G401 (cell line): Measurements from ENCODE around the gene ZNF232. TPM values are rescaled to one million over a fixed set of nuclear protein-coding genes. Genes with fewer than 3 reads are reported as not detected.
"Not testable (repeated sequence)": the region's sequence is repeated elsewhere in the genome, so short reads cannot be mapped to it uniquely, and the experiment has no call there.

Experiments
- DNase-seq: peaks from one replicate; pipeline ENCODE4 v3.0.0-alpha.2; 2015; ENCODE audit warnings: low spot score
- in situ Hi-C: cut with HindIII; loops from 2 replicates; pipeline ENCODE4 v1.10.0; 2016; ENCODE audit warnings: low sequenced_read_pairs, mixed read lengths
- total RNA-seq: library from RNA; depleted of rRNA; stranded (reverse); fragments of >200 nt; shearing (Covaris generic); gene quantifications from 2 replicates; pipeline ENCODE4 v1.2.3, GENCODE V29; 2014

ZNF232 gene
- total RNA-seq, 1 experiment from 2014 or later = 10.1 TPM

DNA sequence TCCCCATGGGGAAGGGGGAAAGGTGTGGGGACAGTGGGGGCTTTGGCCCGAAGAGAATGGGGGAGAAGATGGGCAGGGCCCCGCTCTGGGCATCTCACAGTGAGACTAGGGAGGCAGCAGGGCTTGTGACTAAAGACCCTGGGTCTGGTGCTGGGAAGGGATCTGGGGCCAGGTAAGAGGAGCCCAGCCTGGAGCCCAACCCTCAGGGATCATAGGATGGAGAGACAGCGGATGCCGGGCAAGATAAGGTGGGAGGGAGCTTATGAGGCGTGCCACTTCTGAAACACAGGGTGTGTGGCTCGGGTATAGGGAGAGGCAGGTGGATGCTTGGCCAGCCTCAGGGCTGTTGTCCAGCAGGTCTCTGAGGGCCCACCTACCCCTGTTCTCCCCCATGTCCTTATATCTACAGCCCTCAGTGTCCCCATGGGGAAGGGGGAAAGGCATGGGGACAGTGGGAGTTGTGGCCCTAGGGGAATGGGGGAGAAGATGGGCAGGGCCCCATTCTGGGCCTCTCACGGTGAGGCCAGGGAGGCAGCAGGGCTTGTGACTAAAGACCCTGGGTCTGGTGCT, 19.6 kb upstream of the ZNF232 start:
- no peak for DNase-seq
- in situ Hi-C loops = no loop called here

DNA sequence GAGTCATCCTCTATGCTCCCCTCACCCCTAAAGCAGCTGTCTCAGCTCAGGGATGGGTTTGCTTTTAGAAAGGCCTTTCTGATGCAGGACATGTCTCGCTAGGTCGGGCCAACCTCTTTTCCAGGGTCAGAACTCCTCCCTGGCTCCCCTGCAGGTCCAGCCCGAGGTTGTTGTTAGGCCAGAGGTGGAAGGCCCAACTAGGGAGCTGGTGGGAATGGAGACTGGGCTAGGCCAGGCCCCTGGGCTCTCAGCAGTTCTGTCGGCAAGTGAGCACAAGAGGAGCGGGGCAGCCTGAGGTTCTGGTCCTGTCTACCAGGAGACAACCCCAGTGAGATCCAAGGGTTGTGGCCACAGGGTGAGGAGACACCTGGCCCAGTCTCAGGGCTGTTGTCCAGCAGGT, 19.0 kb upstream of the ZNF232 start:
- in situ Hi-C loops, DNase-seq: not testable (repeated sequence)

DNA sequence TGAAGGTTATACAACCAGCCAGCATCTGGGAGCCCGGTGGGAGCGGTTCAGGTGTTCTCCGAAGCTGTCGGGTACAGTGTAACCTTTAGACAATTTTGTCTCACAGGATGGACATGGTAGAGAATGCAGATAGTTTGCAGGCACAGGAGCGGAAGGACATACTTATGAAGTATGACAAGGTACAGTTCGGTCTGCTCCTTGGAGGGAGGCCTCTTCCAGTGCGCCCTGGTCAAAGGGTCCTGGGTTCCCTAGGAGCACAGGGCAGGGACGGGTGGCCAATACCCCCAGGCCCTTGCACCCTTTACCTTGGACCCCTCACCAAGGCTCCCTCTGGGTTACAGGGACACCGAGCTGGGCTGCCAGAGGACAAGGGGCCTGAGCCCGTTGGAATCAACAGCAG, 18.6 kb upstream of the ZNF232 start:
- in situ Hi-C loops, DNase-seq: not testable (repeated sequence)

DNA sequence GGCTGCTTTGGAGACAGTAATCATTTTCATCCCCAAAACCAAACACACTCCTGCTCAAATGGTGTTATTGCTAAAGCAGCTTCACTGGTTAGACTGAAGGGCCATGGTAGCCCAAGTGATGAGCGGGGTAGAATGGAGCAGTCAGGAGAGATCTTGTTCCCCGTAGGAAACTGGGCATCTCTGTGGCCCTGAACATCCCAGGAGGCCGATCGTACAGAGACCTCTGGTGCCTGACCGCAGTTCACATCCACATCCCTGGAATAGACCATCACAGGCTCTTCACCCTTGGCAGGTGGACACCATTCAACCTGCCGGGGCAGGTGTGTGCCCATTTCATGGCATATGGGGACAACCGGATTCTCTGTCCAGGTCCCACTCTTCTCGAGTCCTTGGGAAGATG, 18.1 kb upstream of the ZNF232 start:
- in situ Hi-C loops, DNase-seq: not testable (repeated sequence)

DNA sequence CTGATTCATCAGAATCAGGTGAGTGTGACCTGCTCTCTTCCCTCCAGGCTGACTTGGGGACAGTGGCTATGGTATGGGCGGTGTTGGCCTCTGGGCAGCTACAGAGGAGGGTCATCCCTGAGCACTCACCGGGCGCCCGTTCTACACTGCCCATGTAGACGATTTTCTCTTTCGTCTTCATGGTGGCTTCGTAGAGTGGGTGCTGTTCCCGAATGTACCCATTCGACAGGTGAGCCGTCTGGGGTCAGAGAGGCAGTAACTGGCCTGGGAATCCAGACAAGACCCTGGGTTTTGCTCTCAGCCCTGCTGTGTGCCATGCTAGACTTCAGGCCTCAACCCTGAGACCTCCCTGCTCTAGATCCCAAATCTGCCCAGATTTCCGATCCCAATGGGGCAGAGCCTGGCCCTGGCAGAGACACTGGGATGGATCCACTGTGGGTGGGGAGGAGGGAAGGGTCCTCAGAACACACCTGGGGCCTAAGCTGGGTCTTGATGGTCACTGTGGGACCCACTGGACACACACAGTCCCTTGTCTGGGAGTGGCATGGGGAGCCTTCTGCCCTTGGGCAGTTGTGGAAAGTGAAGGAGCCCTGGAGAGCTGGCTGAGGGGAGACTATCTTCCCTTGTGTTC, 17.3 kb upstream of the ZNF232 start:
- in situ Hi-C loops = no loop called here
- DNase-seq = no peak

DNA sequence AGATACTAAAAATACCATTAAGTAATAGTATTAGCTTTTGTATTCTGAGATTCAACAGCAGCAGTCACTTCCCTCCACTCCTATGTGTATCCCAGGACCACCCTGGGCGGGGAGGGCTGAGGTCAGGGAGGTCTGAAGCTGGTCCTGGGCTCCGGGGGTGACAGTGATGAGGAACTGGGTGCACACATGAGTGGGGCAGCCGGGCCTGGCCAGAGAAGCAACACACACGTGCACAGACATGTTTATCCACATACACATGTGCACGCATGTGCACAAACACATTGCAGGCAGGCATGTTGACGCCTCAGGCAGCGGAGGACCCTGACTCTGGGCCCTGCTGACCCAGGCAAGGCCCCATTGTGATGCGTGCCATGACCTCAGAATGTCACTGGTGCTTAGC, 16.7 kb upstream of the ZNF232 start:
- DNase-seq, in situ Hi-C loops: not testable (repeated sequence)

DNA sequence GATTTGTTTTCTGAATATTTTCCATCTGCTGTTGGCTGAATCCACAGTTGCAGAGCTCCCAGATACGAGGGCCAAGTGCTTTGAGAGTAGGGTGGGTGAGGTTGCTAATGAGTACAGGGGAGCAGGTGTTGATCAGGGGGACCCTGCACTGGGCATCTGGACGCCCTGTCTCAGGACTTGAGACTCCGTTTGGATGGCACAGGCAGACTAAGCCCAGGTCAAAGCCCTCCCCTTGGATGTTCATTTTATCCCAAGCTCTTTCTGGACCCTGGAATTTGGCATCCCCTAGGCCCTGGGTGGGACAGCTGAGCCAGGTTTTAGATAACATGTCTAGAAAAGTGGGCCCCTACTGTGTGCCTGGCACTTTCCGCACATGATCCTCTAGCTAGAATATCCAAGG, 16.2 kb upstream of the ZNF232 start:
- no peak for DNase-seq
- in situ Hi-C loops = no loop called here

DNA sequence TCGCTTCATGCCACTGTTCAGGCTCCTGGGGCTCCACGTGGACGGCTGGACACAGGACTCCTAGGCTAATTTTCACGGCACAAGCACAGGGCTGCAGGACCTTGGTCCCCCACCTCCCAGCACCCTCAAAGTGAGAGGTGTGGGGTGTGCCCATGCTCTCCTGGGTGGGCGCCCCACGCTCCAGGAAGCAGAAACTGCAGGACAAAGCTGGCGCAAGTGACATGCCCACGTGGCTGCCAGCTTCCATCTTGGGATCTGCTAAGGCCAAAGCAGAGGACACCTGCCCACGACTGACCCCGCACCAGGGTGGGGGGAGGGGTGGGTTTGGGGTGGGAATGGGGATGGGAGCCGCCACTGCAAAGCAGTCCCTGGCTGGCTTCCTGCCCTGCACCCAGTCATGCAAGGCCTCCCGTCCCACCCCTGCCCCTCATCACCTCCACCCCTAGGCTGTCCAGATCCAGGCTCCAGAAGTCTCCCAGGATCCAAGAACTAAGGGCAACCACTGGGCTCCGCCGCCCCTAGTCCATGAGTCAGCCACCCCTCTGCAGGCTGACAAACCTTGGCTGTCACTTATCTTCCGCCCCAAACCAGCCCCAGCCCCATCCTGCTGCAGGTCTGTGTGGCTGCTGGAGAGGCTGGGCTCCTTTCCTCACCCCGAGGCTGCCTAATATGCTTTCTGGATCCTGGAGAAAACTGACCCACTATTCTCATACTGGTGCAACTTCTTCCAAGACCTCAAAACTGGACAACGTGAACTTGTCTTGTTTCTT, 15.2 kb upstream of the ZNF232 start:
- in situ Hi-C loops = no loop called here

GRCh38 chr17:5124896-5125295, 13.2 kb upstream of the ZNF232 start:
- in situ Hi-C loops, DNase-seq: not testable (repeated sequence)

More for the DNA sequence above, 15.2 kb upstream of the ZNF232 start:
- DNase-seq = no peak

DNA sequence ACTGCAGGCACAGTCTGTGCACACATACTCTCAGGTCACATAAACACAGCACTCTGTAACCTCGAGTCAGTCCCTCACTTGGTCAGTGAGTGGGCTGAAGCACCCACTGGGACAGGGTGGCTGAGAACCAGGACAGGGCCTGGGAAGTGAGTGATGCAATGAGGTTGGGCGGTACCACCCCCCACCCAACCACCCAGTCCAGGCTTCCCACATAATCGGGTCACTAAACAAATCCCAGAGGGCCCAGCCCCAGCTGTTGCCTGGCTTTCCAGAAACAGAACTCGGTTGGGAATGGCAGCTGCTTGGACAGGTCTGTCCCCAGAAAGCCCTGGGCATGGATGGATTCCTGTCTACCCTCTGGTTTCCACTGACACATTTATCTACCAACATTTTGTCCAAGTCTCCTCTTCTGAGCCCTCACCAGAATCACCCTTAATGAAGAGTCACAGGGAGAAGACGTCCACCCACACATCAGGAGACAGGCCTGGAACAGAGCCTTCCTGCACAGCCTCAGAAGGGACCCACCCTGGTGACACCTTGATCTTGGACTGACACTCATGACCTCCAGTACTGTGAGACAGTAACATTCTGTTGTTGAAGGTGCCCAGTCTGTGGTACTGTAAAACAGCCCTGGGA, 12.6 kb upstream of the ZNF232 start:
- in situ Hi-C loops, DNase-seq: not testable (repeated sequence)

DNA sequence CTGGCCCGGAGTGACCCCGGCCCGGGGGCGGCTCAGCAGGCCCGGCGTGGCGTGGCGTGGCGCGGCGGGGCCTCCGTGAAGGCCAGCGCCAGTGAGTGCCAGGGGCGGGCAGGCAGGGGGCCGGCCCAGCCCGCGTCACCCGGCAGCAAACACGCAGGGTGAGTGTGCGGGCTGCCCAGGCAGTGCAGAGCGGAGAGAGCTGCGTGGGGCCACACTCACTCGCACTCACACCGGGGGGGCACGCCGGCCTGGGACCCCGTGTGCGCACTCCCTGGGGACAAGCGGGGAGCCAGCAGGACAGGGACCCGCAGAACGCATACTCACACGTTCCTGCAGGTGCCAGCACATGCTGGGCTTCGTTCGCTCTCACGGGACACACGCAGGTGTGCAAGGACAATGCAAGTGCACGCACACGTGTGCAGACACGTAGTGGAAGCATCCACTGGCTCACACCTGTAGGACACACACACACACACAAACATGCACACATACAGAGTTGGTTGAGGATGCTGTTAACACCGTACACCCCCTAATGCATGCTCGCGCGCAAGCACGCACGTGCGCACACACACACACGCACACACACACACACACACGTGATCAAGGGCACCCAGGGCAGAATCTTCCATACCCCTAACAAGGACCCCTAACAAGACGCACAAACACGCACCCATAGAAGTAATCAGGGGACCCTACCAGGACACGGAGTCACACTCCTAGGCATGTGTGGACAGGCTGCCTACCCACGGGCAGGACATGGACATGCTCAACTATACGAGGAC, 11.9 kb upstream of the ZNF232 start:
- no peak for DNase-seq
- in situ Hi-C loops = no loop called here

DNA sequence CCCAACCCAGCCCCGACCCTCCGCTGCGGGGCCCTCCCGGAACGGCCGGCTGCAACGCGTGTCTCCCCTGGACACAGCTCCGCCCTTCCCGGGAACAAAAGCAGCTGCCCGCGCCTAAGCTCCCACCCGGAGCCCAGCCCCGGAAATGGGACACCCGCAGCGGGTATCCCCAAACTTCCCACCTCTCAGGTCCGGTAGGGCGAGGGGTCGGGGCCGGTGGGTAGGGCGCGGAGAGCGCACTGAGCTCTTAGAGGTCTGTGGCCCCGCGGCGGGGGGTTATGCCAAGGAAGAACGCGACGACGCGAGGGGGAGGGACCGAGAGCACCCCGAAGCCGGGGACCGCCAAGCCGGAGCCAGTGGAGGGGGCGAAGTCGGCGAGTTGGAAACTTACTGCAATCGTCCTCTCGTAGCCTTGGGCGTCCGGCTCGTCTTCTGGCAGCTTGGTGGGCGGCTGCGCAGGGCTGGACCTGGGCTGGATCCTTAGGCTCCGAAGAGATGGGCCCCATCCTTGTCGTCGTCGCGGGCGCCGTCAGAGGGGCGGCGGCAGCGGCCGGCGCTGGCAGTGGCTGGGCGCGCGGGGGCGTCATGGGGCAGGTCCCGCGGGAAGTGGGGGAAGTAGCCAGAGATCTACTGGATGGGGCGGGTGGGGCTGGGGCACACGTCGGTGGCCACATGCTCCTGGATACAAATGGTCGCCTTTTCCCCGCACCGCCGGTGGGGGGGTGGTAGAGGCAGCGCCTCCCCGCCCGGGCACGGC, 11.1 kb upstream of the ZNF232 start:
- in situ Hi-C loops = no loop called here
- no peak for DNase-seq

DNA sequence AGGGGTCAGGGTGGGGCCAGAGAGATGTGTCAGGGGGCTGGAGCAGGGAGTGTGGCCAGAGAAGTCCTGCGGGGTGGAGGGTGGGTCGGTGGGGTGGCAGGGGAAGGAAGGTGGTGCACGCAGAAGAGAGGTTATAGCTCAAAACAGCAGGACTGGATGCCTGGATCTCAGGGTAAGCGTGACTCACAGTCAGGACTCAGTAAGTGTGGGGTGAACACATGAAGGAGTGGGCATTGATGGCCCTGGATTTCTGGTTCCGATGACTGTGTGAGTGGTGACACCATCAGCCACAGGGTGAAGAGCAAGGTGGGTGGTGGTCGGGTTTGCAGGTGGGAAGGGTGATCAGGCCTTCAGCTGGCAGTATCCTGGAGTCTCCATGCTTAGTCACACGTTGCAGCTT, 10.4 kb upstream of the ZNF232 start:
- DNase-seq, in situ Hi-C loops: not testable (repeated sequence)

- in situ Hi-C loops = no loop called here
- DNase-seq = no peak
Observed at GRCh38 chr17:5121186-5121841, 9.6 kb upstream of the ZNF232 start.

DNA sequence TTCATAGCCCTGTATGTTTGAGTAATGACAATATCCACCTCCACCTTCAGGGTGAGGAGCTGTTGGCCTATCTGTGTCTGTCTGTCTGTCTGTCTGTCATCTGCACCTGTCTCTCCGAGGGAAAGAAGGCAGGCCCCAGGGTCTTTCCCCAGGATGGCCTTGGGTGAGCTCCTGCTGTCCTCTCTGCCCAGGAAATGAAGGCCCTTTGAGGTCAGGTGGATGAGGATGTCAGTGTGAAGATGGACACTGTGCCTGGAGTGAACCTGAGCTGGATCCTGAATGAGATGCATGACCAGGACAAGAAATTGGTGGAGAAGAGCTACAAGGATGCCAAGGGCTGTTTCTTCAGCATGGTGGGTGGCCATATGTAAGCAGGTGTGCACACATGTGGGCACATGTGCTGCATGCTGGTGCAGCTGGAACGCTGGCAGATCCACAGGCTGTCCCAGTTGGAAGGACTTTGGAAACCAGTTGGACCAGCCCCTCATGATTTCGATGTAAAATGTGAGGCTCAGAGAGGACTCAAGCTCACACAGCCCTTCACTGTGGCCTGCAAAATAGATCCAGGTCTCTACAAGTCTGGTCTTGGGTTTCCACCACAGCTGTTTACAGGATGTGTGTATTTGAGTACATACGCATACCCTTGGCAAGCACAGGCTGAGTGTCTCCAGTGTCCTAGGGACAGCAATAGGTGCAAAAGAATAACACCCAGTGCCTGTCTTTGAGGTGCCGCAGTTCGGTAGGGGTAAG, 8.9 kb upstream of the ZNF232 start:
- in situ Hi-C loops, DNase-seq: not testable (repeated sequence)

DNA sequence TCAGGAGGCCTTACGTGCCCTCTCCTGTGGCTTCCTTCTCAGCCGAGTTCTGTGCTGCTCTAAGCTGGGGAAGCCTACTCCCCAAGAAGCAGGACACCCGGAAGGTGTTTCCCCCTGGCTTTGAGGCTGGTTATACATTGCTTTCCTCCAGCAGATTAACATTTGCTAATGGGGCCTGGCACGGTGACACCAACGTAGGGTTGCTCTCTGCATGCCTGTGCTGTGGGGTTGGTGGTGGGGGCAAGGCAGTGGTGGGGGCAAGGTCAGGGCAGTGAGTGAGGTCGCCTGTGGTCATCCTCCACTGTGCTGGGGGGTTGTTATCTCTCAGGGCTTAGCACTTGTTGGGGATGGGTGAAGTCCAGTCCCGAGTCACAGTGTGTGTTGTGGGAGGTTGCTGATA, 8.4 kb upstream of the ZNF232 start:
- no peak for DNase-seq
- in situ Hi-C loops = no loop called here

DNA sequence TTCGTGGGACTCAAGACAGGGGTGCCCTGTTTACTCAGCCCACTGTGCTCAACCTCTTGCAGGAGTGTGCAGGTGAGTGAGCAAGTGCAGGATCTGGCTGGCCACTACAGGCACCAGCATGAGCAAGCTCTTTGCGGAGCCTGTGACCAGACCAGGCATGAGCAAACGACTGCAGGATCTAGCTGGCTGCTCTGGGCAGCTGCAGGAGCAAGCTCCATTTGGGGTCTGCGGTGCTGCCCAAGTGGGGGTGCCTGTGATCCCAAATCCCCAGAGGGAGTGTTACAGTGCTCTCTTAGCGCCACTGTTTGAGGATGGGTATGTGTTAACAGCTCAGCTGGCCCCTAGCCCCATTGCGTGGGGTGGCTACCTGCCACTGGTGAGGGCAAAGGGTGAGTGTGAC, 6.5 kb upstream of the ZNF232 start:
- in situ Hi-C loops = no loop called here
- no peak for DNase-seq
